IPS DF 4.7 (cell line): ENCODE data around the gene ABHD4.
"Not testable (repeated sequence)": the region's sequence is repeated elsewhere in the genome, so short reads cannot be mapped to it uniquely, and the experiment has no call there.

Experiments
- DNase-seq: peaks from one replicate; pipeline ENCODE4 v3.0.0-alpha.2; 2013; ENCODE audit warnings: low spot score; ENCODE audit errors: extremely low read depth

ABHD4 gene

GRCh38 chr14:22589096-22589839 lies 8.8 kb upstream of the ABHD4 start, which contains the start of gene DAD1:
TSS of gene DAD1 (minus strand) at chr14:22589224. CDS start at chr14:22589157, 67 bp downstream.
- peak; percentile 96 for DNase-seq

GRCh38 chr14:22593189-22593588 lies 4.9 kb upstream of the ABHD4 start:
- DNase-seq = no peak

- DNase-seq = no peak
Observed at GRCh38 chr14:22593601-22594000, 4.5 kb upstream of the ABHD4 start.

GRCh38 chr14:22594156-22594716 lies 3.9 kb upstream of the ABHD4 start:
- no peak for DNase-seq

- no peak for DNase-seq
Observed at GRCh38 chr14:22596354-22596879, 1.7 kb upstream of the ABHD4 start.

- no peak for DNase-seq
Observed at GRCh38 chr14:22597265-22597664, 835 bp upstream of the ABHD4 start.

GRCh38 chr14:22597771-22598098 lies 365 bp upstream of the ABHD4 start:
- DNase-seq = no peak

- DNase-seq = no peak
Observed at GRCh38 chr14:22598896-22599244, 770 bp downstream of the ABHD4 start.

GRCh38 chr14:22599349-22599748 lies 1.2 kb downstream of the ABHD4 start:
- DNase-seq = no peak

- no peak for DNase-seq
Observed at GRCh38 chr14:22600027-22600426, 1.9 kb downstream of the ABHD4 start.

GRCh38 chr14:22601456-22601855 lies 3.4 kb downstream of the ABHD4 start:
- no peak for DNase-seq

GRCh38 chr14:22601996-22602395 lies 3.9 kb downstream of the ABHD4 start:
- no peak for DNase-seq

GRCh38 chr14:22602862-22603261 lies 4.8 kb downstream of the ABHD4 start:
- DNase-seq = no peak

GRCh38 chr14:22606380-22606779 lies 8.3 kb downstream of the ABHD4 start:
- DNase-seq = no peak

GRCh38 chr14:22607291-22607690 lies 9.2 kb downstream of the ABHD4 start:
- no peak for DNase-seq

- DNase-seq = no peak
Observed at GRCh38 chr14:22610931-22611330, 12.8 kb downstream of the ABHD4 start.

GRCh38 chr14:22613106-22613695 lies 15.1 kb downstream of the ABHD4 start:
- no peak for DNase-seq

GRCh38 chr14:22613736-22614239 lies 15.7 kb downstream of the ABHD4 start:
- DNase-seq = no peak

- no peak for DNase-seq
Observed at GRCh38 chr14:22614240-22614799, 16.2 kb downstream of the ABHD4 start.

- DNase-seq = not testable (repeated sequence)
Observed at GRCh38 chr14:22615765-22616164, 17.7 kb downstream of the ABHD4 start.

- DNase-seq = no peak
Observed at GRCh38 chr14:22622255-22622654, 24.2 kb downstream of the ABHD4 start.

- no peak for DNase-seq
Observed at GRCh38 chr14:22623047-22623446, 24.9 kb downstream of the ABHD4 start.
